GM12875 (cell line): Measurements from ENCODE around the gene TTLL7.

Source experiments
- H3K4me3 ChIP-seq: one replicate; pipeline ENCODE4 v1.5.1; 2011; ENCODE audit warnings: low read depth, low read length, control low read depth
- TF ChIP-seq, protein P1 (sequence below): IDR thresholded peaks from 2 replicates; pipeline ENCODE4 v1.5.1; 2011; ENCODE audit warnings: low read depth, mild to moderate bottlenecking, control low read depth, inconsistent platforms, low read length, moderate library complexity, borderline replicate concordance; ENCODE audit not compliant: insufficient read depth

TTLL7 gene

DNA sequence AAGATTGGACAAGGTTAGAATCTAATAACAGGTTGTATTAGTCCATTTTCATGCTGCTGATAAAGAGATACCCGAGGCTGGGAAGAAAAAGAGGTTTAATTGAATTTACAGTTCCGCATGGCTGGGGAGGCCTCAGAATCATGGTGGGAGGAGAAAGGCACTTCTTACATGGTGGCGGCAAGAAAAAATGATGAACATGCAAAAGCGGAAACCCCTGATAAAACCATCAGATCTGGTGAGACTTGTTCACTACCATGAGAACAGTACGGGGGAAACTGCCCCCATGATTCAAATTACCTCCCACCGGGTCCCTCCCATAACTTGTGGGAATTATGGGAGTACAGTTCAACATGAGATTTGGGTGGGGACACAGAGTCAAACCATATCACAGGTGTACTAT lies 22.9 kb upstream of the TTLL7 start:
- no peak overlapping the region for H3K4me3 ChIP-seq
- TF ChIP-seq, protein P1, sequence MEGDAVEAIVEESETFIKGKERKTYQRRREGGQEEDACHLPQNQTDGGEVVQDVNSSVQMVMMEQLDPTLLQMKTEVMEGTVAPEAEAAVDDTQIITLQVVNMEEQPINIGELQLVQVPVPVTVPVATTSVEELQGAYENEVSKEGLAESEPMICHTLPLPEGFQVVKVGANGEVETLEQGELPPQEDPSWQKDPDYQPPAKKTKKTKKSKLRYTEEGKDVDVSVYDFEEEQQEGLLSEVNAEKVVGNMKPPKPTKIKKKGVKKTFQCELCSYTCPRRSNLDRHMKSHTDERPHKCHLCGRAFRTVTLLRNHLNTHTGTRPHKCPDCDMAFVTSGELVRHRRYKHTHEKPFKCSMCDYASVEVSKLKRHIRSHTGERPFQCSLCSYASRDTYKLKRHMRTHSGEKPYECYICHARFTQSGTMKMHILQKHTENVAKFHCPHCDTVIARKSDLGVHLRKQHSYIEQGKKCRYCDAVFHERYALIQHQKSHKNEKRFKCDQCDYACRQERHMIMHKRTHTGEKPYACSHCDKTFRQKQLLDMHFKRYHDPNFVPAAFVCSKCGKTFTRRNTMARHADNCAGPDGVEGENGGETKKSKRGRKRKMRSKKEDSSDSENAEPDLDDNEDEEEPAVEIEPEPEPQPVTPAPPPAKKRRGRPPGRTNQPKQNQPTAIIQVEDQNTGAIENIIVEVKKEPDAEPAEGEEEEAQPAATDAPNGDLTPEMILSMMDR: no peak

GRCh38 chr1:84020151-84020550 lies 21.2 kb upstream of the TTLL7 start:
- no peak overlapping the region for H3K4me3 ChIP-seq
- TF ChIP-seq, protein P1: no peak

DNA sequence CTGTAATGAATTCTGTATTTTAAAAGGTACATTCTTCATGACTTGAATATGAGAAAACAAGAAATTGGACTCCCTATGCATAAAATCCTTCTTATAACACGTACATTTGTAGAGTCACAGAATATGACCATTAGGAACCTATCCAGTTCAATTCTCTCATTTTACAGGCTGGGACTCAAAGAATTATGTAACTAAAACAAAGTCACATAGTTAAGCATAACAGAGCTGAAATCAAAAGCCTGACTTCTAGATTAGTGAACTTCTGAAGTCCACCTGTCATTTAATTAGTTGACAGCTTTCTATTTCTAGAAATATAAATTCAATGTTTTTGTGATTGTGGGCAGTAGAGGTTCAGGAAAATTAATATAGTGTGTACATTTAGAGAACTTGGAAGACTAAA lies 20.3 kb upstream of the TTLL7 start:
- TF ChIP-seq, protein P1: no peak
- H3K4me3 ChIP-seq: no peak overlapping the region

- no peak overlapping the region for H3K4me3 ChIP-seq
- TF ChIP-seq, protein P1: no peak
Observed at GRCh38 chr1:84013708-84014107, 14.8 kb upstream of the TTLL7 start.

- H3K4me3 ChIP-seq: no peak overlapping the region
- TF ChIP-seq, protein P1: no peak
Observed at GRCh38 chr1:84012018-84012417, 13.1 kb upstream of the TTLL7 start.

- TF ChIP-seq, protein P1: no peak
- H3K4me3 ChIP-seq: no peak overlapping the region
Observed at GRCh38 chr1:84010136-84010535, 11.2 kb upstream of the TTLL7 start.

DNA sequence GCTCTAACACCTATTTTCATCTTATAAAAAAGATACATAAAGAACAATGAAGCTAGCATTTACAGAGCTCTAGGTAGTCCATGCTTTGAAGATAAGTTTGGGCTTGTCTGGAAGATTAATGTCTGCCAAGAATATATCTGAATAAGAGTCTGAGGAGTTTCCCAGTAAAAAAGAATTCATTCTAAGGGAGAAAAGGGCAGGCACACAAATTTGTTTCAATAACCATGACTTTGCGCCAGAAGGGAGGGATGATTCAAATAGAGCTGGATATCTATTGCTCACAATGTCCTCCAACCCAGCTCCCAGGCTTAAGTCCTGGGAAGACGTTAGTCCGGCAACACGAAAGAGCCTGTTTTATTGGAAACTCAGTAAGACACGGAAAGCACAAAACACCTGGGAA lies 9.7 kb upstream of the TTLL7 start:
- TF ChIP-seq, protein P1: no peak
- no peak overlapping the region for H3K4me3 ChIP-seq
